Measurements from ENCODE around the gene SMC2. TPM values are rescaled to one million over a fixed set of nuclear protein-coding genes. Genes with fewer than 3 reads are reported as not detected.

The SMC2 gene
- total and polyA plus RNA-seq, 2 of the 13 experiments (the other 11 are each of a cell fraction or from before 2014, with no cell fraction given), result 5.6 to 36.7 TPM

DNA sequence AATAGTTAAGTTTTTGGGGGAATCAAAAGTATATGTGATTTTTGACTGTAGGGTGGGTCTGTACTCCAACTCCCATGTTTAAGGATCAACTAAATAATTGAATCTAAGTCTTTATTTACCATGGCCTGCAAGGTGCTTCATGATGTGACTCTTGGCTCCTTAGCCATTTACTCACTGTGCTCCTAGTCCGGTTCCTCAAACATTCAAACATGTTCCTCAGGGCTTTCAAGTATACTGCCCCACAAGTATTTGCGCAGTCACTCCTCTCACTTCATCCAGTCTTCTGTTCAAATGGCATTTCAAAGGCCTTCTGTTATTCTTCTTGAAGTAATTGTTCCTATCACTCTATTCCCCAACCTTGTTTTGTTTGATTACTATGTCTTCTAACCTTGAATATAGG is 16.4 kb downstream of the SMC2 start:
- no TSS peak for BruUV-seq (replicated peaks)
- H3K27me3 ChIP-seq (ENCODE audit: control insufficient read depth in 1 of 2, insufficient read depth in 2 of 2, low read length in 2 of 2), result no peaks in the 10 kb centered on the region
- no peak overlapping the region for H3K4me2 ChIP-seq (ENCODE audit: low read depth, low read length)
- no peak for TF ChIP-seq ZMAT5 (CRISPR knock-in tag; IDR thresholded peaks at IDR 0.05; ENCODE audit: borderline replicate concordance, low read depth)
- TF ChIP-seq, protein P1, sequence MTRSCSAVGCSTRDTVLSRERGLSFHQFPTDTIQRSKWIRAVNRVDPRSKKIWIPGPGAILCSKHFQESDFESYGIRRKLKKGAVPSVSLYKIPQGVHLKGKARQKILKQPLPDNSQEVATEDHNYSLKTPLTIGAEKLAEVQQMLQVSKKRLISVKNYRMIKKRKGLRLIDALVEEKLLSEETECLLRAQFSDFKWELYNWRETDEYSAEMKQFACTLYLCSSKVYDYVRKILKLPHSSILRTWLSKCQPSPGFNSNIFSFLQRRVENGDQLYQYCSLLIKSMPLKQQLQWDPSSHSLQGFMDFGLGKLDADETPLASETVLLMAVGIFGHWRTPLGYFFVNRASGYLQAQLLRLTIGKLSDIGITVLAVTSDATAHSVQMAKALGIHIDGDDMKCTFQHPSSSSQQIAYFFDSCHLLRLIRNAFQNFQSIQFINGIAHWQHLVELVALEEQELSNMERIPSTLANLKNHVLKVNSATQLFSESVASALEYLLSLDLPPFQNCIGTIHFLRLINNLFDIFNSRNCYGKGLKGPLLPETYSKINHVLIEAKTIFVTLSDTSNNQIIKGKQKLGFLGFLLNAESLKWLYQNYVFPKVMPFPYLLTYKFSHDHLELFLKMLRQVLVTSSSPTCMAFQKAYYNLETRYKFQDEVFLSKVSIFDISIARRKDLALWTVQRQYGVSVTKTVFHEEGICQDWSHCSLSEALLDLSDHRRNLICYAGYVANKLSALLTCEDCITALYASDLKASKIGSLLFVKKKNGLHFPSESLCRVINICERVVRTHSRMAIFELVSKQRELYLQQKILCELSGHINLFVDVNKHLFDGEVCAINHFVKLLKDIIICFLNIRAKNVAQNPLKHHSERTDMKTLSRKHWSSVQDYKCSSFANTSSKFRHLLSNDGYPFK (CRISPR knock-in tag; IDR thresholded peaks at IDR 0.05; ENCODE audit: borderline replicate concordance), result no peak
- TF ChIP-seq, protein P2, sequence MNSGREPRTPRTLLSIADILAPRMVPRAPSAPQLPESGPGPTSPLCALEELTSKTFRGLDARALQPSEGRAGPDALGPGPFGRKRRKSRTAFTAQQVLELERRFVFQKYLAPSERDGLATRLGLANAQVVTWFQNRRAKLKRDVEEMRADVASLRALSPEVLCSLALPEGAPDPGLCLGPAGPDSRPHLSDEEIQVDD (CRISPR knock-in tag; IDR thresholded peaks at IDR 0.05; ENCODE audit: borderline replicate concordance), result no peak
- TF ChIP-seq CEBPG (CRISPR knock-in tag; IDR thresholded peaks at IDR 0.05), result no peak
- no peak for TF ChIP-seq ZNF75D (CRISPR knock-in tag; IDR thresholded peaks at IDR 0.05; ENCODE audit: borderline replicate concordance)
- no peak for TF ChIP-seq KAT7 (CRISPR knock-in tag; IDR thresholded peaks at IDR 0.05; ENCODE audit: borderline replicate concordance)
- TF ChIP-seq ETS1 (CRISPR knock-in tag; IDR thresholded peaks at IDR 0.05), result no peak
- TF ChIP-seq RFX3 (CRISPR knock-in tag; IDR thresholded peaks at IDR 0.05), result no peak
- TF ChIP-seq, protein P3, sequence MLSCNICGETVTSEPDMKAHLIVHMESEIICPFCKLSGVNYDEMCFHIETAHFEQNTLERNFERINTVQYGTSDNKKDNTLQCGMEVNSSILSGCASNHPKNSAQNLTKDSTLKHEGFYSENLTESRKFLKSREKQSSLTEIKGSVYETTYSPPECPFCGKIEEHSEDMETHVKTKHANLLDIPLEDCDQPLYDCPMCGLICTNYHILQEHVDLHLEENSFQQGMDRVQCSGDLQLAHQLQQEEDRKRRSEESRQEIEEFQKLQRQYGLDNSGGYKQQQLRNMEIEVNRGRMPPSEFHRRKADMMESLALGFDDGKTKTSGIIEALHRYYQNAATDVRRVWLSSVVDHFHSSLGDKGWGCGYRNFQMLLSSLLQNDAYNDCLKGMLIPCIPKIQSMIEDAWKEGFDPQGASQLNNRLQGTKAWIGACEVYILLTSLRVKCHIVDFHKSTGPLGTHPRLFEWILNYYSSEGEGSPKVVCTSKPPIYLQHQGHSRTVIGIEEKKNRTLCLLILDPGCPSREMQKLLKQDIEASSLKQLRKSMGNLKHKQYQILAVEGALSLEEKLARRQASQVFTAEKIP (CRISPR knock-in tag; IDR thresholded peaks at IDR 0.05; ENCODE audit: borderline replicate concordance), result no peak
- no peak for TF ChIP-seq SMAD9 (CRISPR knock-in tag; IDR thresholded peaks at IDR 0.05)
- no peak for TF ChIP-seq KMT2A (CRISPR knock-in tag; IDR thresholded peaks at IDR 0.05)
- TF ChIP-seq ATF7-NPFF (CRISPR knock-in tag; IDR thresholded peaks at IDR 0.05; ENCODE audit: low read depth), result no peak
- TF ChIP-seq ZNF777 (CRISPR knock-in tag; IDR thresholded peaks at IDR 0.05), result no peak
- TF ChIP-seq ZFY (CRISPR knock-in tag; IDR thresholded peaks at IDR 0.05), result no peak
- no peak for TF ChIP-seq GABPB1 (CRISPR knock-in tag; IDR thresholded peaks at IDR 0.05)
- FAIRE-seq (no peak), ATAC-seq (no peak), DNase-seq (ENCODE audit: low spot score) (no peak)
- H3K79me2 ChIP-seq (ENCODE audit: insufficient read depth, low read length), result no peaks in the 10 kb centered on the region
- H3K4me3 ChIP-seq (replicated peaks in 1 of 3; ENCODE audit: insufficient read depth in 1 of 3, low read depth in 2 of 3, low read length in 3 of 3), result no peak overlapping the region
- 100% methylated on average over 2 of the region's 2 CpGs for WGBS (ENCODE audit: low lambda C conversion rate)
- H4K20me1 ChIP-seq (ENCODE audit: insufficient read depth, low read length), result no peaks in the 10 kb centered on the region
- H3K4me1 ChIP-seq (ENCODE audit: insufficient read depth, low read length), result no peaks in the 10 kb centered on the region
- CTCF ChIA-PET (ENCODE audit: low intra/inter-chr PET ratio, low total read pairs), result no interaction called here
- peaks cover 1 to 53% of the 10 kb centered on the region in 2 experiments; a peak in 4 of 5 replicates for H3K36me3 ChIP-seq (replicated peaks in 1 of 2; ENCODE audit: control insufficient read depth in 1 of 2, insufficient read depth in 2 of 2, low read length in 2 of 2)
- H3K9me3 ChIP-seq (ENCODE audit: low read length), result no peaks in the 10 kb centered on the region
- POLR2A ChIA-PET, result no interaction called here
- in situ Hi-C loops (cut with HindIII; ENCODE audit: extremely low pct_ligation_motif_present, low pct_unique_long_range_greater_than_20kb), result no loop called here
- no peak overlapping the region for H3K9ac ChIP-seq (ENCODE audit: insufficient read depth, low read depth, low read length)
- no peak overlapping the region for H2AFZ ChIP-seq (ENCODE audit: low read length)
- intact Hi-C loops (cut with micrococcal nuclease; ENCODE audit: unreplicated experiment), result no loop called here
- H3K27ac ChIP-seq (ENCODE audit: extremely low read length, insufficient read depth, low read length), result no peak overlapping the region

Data from HepG2 (cell line).